ENCODE results near the gene CRY2. TPM values are rescaled to one million over a fixed set of nuclear protein-coding genes. Genes with fewer than 3 reads are reported as not detected.

CRY2 gene
- total and polyA plus RNA-seq, 2 of the 8 experiments (the other 6 are each of a cell fraction or from before 2014, with no cell fraction given), result 8.0 to 9.4 TPM

GRCh38 chr11:45921561-45922424 lies 74.5 kb downstream of the CRY2 start:
- Histone ChIP-seq H4K20me1 (replicated peaks in 1 of 2; ENCODE audit: control insufficient read depth in 1 of 2, insufficient read depth in 2 of 2, low read length in 2 of 2) (peaks cover 10 to 21% of the 10 kb centered on the region in 2 experiments), H3K4me2 (ENCODE audit: insufficient read depth in 1 of 2, low read depth in 2 of 2, low read length in 2 of 2) (peak overlapping the region; percentile 81 to 91), H2AK5ac (ENCODE audit: low read depth, low read length) (peak overlapping the region; percentile 44; the same call in 1 of the 2 replicates), H4K8ac (ENCODE audit: extremely low read depth, insufficient read depth, low read length) (peak overlapping the region; percentile 93; the same call in 1 of the 2 replicates), H2BK15ac (ENCODE audit: low read length) (peak overlapping the region; percentile 29; the same call in 1 of the 2 replicates), H3K36me3 (ENCODE audit: control insufficient read depth in 2 of 4, insufficient read depth in 4 of 4, low read length in 3 of 4) (peaks cover 2 to 14% (median 6%) of the 10 kb centered on the region in 4 experiments; a peak in 4 of 8 replicates), H3K4me1 (replicated peaks in 1 of 4; ENCODE audit: control insufficient read depth in 3 of 4, insufficient read depth in 4 of 4, low read length in 3 of 4) (peaks cover 12 to 33% (median 24%) of the 10 kb centered on the region in 4 experiments), H2BK12ac (ENCODE audit: low read depth, low read length) (peak overlapping the region; percentile 97), H3K27me3 (replicated peaks in 1 of 4; ENCODE audit: control insufficient read depth in 3 of 4, extremely low read depth in 1 of 4, insufficient read depth in 3 of 4, low read length in 3 of 4) (peaks cover 0 to 9% (median 0%) of the 10 kb centered on the region in 4 experiments; a peak in 3 of 7 replicates), H2BK5ac (ENCODE audit: low read depth, low read length) (peak overlapping the region; percentile 93; the same call in 1 of the 2 replicates), H2AFZ (ENCODE audit: low read length) (no peak overlapping the region), H3K18ac (ENCODE audit: extremely low read depth, low read length) (peak overlapping the region; percentile 97), H3K23me2 (ENCODE audit: low read depth, low read length) (peaks cover 22% of the 10 kb centered on the region), H4K5ac (ENCODE audit: insufficient read length, low read depth, low read length) (peak overlapping the region; percentile 73), H3K4ac (replicated peaks; ENCODE audit: insufficient read length, low read depth, low read length) (peak overlapping the region; percentile 45), H4K91ac (replicated peaks; ENCODE audit: insufficient read length, low read length) (peak overlapping the region; percentile 42), H3K56ac (replicated peaks; ENCODE audit: insufficient read length, low read depth, low read length) (peak overlapping the region; percentile 62), H3K23ac (ENCODE audit: insufficient read length) (no peak overlapping the region), H2BK20ac (ENCODE audit: low read length) (peak overlapping the region; percentile 83), H3K79me1 (ENCODE audit: low read depth, low read length) (peaks cover 16% of the 10 kb centered on the region), H3K4me3 (ENCODE audit: extremely low read depth in 1 of 4, insufficient read depth in 2 of 4, low read depth in 3 of 4, low read length in 4 of 4) (peak overlapping the region; percentile 63 to 78 (median 68)), H3K79me2 (ENCODE audit: control insufficient read depth in 1 of 2, insufficient read depth in 2 of 2, low read length in 2 of 2) (peaks cover 0 to 14% of the 10 kb centered on the region in 2 experiments; a peak in 1 of 4 replicates), H3K14ac (ENCODE audit: insufficient read length) (no peak overlapping the region), H2BK120ac (replicated peaks; ENCODE audit: low read depth, low read length) (peak overlapping the region; percentile 30), H3K9me3 (ENCODE audit: insufficient read depth in 2 of 2, low read depth in 1 of 2, low read length in 1 of 2) (no peaks in the 10 kb centered on the region), H3K27ac (ENCODE audit: low read depth, low read length) (peak overlapping the region; percentile 76; the same call in 1 of the 2 replicates), H3K9ac (replicated peaks in 1 of 4; ENCODE audit: extremely low read depth in 1 of 4, low read depth in 3 of 4, low read length in 3 of 4) (peak overlapping the region; percentile 53 to 78 (median 68); a peak in 6 of 7 replicates)
- FAIRE-seq, result no peak
- ChIA-PET CTCF (ENCODE audit: partially characterized antibody) (interaction anchor here (0.6 to 1.2 kb wide), 8 partner anchors 9 to 216 kb away, joined by 3 to 6 read pairs (median 4); no protein-coding TSS in a partner anchor), POLR2A (ENCODE audit: partially characterized antibody) (interaction anchor here (0.6 to 9.8 kb wide), 37 partner anchors 9 to 590 kb away, joined by 3 to 115 read pairs (median 5); no protein-coding TSS in a partner anchor)
- WGBS, 2 experiments (ENCODE audit: extremely low coverage in 1 of 2, insufficient coverage in 1 of 2, insufficient read length in 1 of 2, insufficient replicate concordance in 2 of 2, low coverage in 1 of 2, low lambda C conversion rate in 2 of 2, missing lambda C conversion rate in 1 of 2), result 3% methylated on average over 43 of the region's 54 CpGs; no CpG with 5 or more reads in 1 of the 2 experiments
- DNase-seq (ENCODE audit: low read depth in 1 of 2, low spot score in 2 of 2), result peak; percentile 84 to 94
- TF ChIP-seq CTBP2 (IDR thresholded peaks at IDR 0.05; ENCODE audit: borderline replicate concordance, insufficient read depth, insufficient read length, low read length) (peak; percentile 31), JUN (IDR thresholded peaks at IDR 0.05; ENCODE audit: low read depth, low read length) (no peak), SRF (IDR thresholded peaks at IDR 0.05; ENCODE audit: low read depth, low read length) (no peak)

Data from H1 (cell line).